ENCODE measurements around the gene ABCF2. TPM values are rescaled to one million over a fixed set of nuclear protein-coding genes. Genes with fewer than 3 reads are reported as not detected.

The ABCF2 gene
- total RNA-seq, 1 donor from 2014 or later: 12.8 TPM

DNA sequence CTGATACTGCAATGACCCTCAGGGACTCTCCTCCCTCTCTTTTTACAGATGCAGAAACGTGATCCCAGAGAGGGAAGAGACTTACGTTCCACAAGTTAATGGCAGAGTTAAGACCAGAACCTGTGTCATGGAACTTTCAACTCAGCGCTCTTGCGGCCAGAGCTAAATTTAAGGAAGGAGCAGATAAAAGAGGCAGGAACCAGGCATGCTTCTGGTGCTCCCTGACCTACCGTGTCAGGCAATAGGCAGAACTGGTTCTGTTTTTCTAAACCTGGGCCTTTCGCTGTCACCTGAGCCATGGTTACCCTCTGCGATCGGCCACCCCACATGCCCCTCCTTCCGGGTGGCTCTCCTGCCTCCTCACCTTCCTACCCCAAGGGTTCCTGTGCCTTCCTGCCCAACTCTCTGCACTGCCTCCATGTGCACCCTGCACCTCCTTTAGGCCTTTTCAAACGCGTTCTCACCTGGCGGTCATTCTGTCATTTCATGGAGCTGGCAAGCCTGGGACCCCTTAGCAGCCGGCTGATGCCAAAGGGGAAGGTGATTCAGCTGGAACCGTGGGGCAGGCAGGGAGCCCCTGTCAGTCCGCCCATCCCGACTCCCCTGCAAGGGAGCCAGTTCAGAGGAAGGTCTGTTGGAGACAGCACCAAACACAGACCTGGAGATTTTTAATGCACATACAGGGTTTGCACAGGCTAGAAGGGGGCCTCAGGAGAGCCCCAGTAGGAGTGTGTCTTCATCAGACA lies 51.8 kb downstream of the ABCF2 start:
- DNase-seq (ENCODE audit: low spot score): no peak

DNA sequence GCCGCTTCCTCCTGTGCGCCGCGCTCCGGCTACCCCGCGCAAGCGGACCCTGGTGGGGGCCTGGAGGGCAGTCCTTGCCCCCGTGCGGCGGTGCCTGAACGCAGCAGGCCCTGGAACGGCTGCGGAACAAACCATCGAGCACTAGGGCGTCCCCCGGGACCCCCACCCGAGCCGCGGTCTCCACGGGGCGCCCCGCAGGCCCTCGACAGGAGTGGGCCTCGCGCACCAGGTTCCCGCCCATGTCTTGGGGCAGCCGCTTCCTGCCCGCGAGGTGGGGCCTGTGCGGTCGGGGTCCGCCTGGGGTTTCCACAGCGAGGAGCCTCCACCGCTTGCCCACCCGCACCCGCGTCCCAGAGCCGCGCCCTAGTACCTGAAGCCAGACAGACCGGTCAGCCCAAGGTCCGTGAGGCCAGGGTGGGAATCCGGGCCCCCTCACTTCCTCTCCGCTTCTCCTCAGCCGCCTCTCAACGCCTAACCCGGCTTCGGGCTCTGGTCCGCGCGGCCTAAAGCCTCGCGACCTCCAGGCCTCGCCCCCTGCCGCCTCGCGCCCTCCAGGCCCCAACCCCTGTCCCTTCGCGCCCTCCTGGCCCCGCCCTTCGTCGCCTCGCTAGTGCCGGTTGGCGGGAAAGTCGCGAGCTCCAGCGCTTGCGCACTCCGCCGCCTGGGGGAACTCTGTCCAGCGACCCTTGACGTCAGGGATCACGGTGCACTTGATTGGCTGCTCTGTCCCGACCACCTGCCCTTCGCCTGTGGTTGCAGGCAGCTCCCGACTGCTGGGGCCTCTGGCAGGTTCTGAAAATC lies 52.6 kb downstream of the ABCF2 start:
- peak; percentile 15 for DNase-seq (ENCODE audit: low spot score)

DNA sequence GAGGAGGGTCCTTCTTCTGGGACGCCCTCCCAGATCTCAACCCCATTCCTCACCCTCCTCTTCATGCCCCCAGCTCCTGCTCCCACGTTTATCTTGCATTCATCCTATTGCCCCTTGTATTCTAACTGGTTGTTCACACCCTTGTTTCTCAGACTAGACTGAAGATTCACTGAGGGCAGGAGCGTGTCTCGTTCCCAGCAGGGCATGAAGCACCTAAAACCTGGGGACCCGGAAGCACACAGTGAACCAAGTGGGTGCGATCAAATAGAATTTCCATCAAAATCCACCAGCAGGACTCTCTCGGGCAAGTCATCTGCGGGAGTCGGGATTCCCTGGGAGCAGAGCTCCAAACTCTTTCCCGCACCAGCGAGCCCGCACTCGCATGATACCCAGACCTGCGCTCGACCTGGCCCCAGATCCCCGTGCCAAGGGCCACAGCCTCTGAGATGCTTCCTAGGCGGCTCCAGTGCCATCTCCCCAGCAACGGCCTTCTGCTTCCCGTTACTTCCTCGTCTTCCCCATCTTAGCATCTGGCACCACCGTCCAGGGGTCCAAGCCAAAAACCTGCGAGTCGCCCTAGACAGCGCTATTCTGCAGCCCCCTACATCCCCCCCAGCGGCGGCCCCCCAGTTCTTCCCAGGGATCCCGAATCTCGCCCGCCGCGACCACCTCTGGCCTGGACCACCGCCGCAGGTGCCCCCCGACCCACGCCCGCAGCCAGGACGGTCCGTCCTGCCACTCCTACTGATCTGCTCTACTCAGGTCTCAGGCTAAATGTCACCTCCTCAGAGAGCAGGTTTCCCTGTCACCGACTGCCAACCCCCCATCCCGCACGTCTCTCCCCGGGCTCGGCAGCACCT lies 53.4 kb downstream of the ABCF2 start:
- no peak for DNase-seq (ENCODE audit: low spot score)

DNA sequence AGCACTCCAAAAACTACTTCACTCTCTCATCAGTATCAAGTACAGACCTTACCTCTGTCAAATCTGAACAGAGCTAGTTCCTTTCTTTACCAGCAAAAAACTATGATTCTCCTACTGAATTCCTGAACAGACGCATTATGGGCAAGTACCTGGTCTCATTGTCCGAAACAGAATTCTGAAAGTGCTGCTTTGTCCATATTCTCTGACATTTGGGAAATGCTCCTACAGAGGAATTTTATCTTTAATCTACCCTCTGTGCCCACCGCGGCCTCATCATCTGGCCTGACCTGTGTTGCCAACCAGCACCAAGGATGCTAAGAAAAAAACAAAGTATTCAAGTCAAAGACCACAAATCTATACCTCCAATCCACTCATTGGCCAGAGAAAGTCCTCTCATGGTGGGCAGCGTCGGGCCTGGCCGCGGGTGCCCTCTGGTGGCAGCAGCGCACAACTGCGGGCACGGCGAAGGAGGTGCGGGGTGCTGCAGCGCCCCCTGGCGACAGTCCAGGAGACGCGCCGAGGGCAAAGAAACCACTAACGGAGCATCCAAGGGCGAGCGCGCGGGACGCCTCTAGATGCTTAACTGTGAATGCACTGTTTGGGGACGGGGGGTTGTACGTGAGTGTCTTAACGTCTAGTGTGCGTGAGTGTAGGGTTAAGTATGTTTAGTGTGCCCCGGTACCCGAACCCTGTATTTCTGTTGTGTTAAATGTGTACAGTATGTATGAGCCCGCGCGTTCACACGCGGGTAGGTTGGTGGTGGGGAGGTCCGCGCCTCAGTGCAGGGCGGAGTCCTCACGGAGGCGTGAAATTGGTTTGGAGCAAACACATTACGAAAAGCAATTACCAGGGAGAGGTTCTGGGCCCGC lies 54.5 kb downstream of the ABCF2 start:
- peak; percentile 69 for DNase-seq (ENCODE audit: low spot score)

- no peak for DNase-seq (ENCODE audit: low spot score)
Observed at GRCh38 chr7:151168787-151169162, 58.2 kb downstream of the ABCF2 start.

DNA sequence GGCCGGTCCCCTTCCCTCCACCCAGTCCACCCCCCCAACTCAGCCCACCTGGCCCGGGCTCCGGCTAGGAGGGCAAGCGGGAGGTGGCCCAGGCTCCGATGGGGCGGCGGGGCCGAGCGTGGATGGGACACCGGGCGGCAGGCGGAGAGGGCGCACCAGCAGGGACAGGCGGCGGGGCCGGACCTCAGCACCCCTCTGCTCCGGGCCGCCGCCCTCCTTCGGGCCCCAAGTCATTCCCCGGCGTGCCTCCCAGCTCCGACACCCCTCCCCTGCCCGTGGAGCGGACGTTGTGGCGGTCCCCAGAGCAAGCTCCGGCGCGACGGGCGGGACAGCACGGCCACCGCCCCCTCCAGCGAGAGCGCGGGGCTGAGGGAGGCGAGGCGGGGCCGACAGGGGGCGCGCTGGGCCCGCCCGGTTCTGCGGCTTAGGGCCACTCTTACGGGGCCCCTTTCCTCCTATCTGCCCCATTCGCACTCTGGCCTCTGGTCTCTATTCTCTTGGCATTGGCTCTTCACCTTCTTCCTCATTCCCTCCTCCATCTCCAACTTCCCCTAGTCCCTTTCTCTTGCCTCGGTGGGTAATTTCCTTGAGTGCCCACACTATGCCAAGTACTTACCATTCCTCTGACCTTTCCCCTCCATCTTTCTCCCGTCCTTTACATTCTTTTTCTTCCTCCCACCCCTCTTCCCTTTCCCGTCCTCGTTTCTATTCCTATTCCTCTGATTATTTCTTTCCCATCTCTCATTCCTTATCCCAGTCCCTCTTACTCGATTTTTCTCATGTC lies 58.8 kb downstream of the ABCF2 start:
- DNase-seq (ENCODE audit: low spot score): no peak

DNA sequence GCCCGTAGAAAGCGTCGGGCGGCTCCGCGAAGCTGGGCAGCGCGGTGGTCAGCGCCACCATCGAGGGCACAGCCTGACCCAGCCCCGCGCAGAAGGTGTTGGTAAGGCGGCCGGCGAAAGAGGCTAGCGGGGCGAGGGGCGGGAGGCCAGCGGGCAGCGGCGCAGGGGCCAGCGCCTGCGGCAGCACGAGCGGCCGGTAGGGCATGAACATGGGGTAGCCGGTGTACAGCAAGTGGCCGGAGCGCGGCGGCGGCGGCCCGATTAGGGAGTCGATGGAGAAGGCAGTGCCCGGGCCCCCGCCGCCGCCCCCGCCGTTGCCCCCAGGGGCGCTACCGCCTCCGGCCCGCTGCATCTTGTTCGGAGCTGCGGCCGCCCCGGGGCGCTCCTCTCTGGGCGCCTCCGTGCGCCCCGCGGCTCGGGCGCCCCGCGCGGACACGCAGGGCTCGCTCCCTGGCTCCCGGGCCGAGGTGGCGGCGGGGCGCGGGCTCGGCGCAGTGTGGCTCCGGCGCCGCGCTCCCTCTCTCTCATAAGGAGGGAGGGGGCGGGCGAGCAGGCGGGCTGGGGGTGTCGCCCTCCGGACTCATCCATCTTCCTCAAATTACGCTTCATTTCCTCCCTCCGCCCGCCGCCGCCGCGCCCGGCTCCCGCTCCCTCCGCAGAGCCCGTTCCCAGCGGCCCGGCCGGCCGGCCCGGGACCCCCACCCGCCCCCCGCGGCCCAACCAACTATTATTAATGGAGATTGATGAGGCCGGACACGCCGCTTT lies 59.6 kb downstream of the ABCF2 start, which contains the start of gene GBX1:
Gene GBX1, minus strand, starts transcription at position 498 of the 765 bp plus-strand sequence. Its CDS starts 146 bp downstream, at position 352.
- no peak for DNase-seq (ENCODE audit: low spot score)

- no peak for DNase-seq (ENCODE audit: low spot score)
Observed at GRCh38 chr7:151166629-151167196, 60.3 kb downstream of the ABCF2 start.

Other genes starting within 250 kb of the ABCF2 start
- gene KCNH2, start 248.9 kb downstream of the ABCF2 start, total RNA-seq (ENCODE audit: insufficient read depth, low replicate concordance): 25.3 TPM
- gene NOS3, start 236.2 kb downstream of the ABCF2 start, total RNA-seq (ENCODE audit: insufficient read depth, low replicate concordance): 4.6 TPM
- 2.6 TPM for gene ATG9B, start 202.7 kb downstream of the ABCF2 start, total RNA-seq (ENCODE audit: insufficient read depth, low replicate concordance)
- gene ABCB8, start 198.8 kb downstream of the ABCF2 start, total RNA-seq (ENCODE audit: insufficient read depth, low replicate concordance): 27.7 TPM
- 2.2 TPM for gene ASIC3, start 178.7 kb downstream of the ABCF2 start, total RNA-seq (ENCODE audit: insufficient read depth, low replicate concordance)
- gene CDK5, start 169.3 kb downstream of the ABCF2 start, total RNA-seq (ENCODE audit: insufficient read depth, low replicate concordance): 5.5 TPM
- 52.0 TPM for gene SLC4A2, start 167.6 kb downstream of the ABCF2 start, total RNA-seq (ENCODE audit: insufficient read depth, low replicate concordance)
- 63.1 TPM for gene FASTK, start 146.4 kb downstream of the ABCF2 start, total RNA-seq (ENCODE audit: insufficient read depth, low replicate concordance)
- gene TMUB1, start 143.7 kb downstream of the ABCF2 start, total RNA-seq (ENCODE audit: insufficient read depth, low replicate concordance): 26.0 TPM
- 66.0 TPM for gene AGAP3, start 140.7 kb downstream of the ABCF2 start, total RNA-seq (ENCODE audit: insufficient read depth, low replicate concordance)
- gene GBX1, start 59.5 kb downstream of the ABCF2 start, total RNA-seq (ENCODE audit: insufficient read depth, low replicate concordance): not detected
- gene ASB10, start 40.0 kb downstream of the ABCF2 start, total RNA-seq (ENCODE audit: insufficient read depth, low replicate concordance): not detected
- gene H2BK1, start 16.7 kb downstream of the ABCF2 start, total RNA-seq (ENCODE audit: insufficient read depth, low replicate concordance): not detected
- gene CHPF2, start 5.3 kb upstream of the ABCF2 start, total RNA-seq (ENCODE audit: insufficient read depth, low replicate concordance): 33.5 TPM
- gene SMARCD3, start 21.5 kb upstream of the ABCF2 start, total RNA-seq (ENCODE audit: insufficient read depth, low replicate concordance): 59.0 TPM
- gene NUB1, start 114.6 kb upstream of the ABCF2 start, total RNA-seq (ENCODE audit: insufficient read depth, low replicate concordance): 56.8 TPM
- gene WDR86, start 182.8 kb upstream of the ABCF2 start, total RNA-seq (ENCODE audit: insufficient read depth, low replicate concordance): 34.7 TPM
- not detected for gene CRYGN, start 212.9 kb upstream of the ABCF2 start, total RNA-seq (ENCODE audit: insufficient read depth, low replicate concordance)

All from umbilical cord (tissue), 2 donors.